HFF-Myc (cell line): Measurements from ENCODE around the gene ATP5PO.
"Not testable (repeated sequence)": the region's sequence is repeated elsewhere in the genome, so short reads cannot be mapped to it uniquely, and the experiment has no call there.

Experiments used
- DNase-seq: peaks from one replicate; pipeline ENCODE4 v3.0.0-alpha.2; 2011; ENCODE audit warnings: low read depth; ENCODE audit errors: extremely low read depth
- H3K4me3 ChIP-seq: replicated peaks from 2 replicates; pipeline ENCODE4 v1.5.1; 2011; ENCODE audit warnings: low read depth, mild to moderate bottlenecking, control low read depth, low read length
- CTCF ChIP-seq: IDR thresholded peaks from 2 replicates; pipeline ENCODE4 v1.5.1; 2012; ENCODE audit warnings: mild to moderate bottlenecking, low read depth, low read length, control low read depth; ENCODE audit errors: missing control alignments

ATP5PO gene

GRCh38 chr21:33931799-33932390 is 16.3 kb upstream of the ATP5PO start:
- no peak overlapping the region for H3K4me3 ChIP-seq
- TF ChIP-seq CTCF, result no peak
- no peak for DNase-seq

- DNase-seq, H3K4me3 ChIP-seq: not testable (repeated sequence)
Observed at GRCh38 chr21:33931052-33931798, 15.6 kb upstream of the ATP5PO start.

- DNase-seq, H3K4me3 ChIP-seq: not testable (repeated sequence)
Observed at GRCh38 chr21:33926248-33926647, 10.6 kb upstream of the ATP5PO start.

- TF ChIP-seq CTCF, result no peak
- H3K4me3 ChIP-seq, result no peak overlapping the region
- no peak for DNase-seq
Observed at GRCh38 chr21:33924766-33925100, 9.1 kb upstream of the ATP5PO start.

GRCh38 chr21:33924079-33924765 is 8.6 kb upstream of the ATP5PO start:
- TF ChIP-seq CTCF, result peak; percentile 87
- DNase-seq, result peak; percentile 55
- H3K4me3 ChIP-seq, result no peak overlapping the region

GRCh38 chr21:33917421-33917820 is 1.8 kb upstream of the ATP5PO start:
- no peak for TF ChIP-seq CTCF
- no peak overlapping the region for H3K4me3 ChIP-seq

GRCh38 chr21:33916200-33916567 is 580 bp upstream of the ATP5PO start:
- no peak for TF ChIP-seq CTCF

More at GRCh38 chr21:33917421-33917820, 1.8 kb upstream of the ATP5PO start:
- no peak for DNase-seq

More at GRCh38 chr21:33916200-33916567, 580 bp upstream of the ATP5PO start:
- H3K4me3 ChIP-seq, result peak overlapping the region; percentile 98
- DNase-seq, result no peak
